CD4-positive, alpha-beta T cell treated with Interleukin-2 at 100 ng/mL for 4 hours (primary cell): ENCODE measurements around the gene TSSC4.

Source experiments
- DNase-seq: peaks from one replicate; pipeline ENCODE4 v3.0.0-alpha.2; 2020; ENCODE audit warnings: low spot score

TSSC4 gene

GRCh38 chr11:2418693-2419360 is 18.3 kb downstream of the TSSC4 start:
- no peak for DNase-seq

- DNase-seq, result peak; percentile 64
Observed at GRCh38 chr11:2419638-2420501, 19.3 kb downstream of the TSSC4 start.

GRCh38 chr11:2420502-2421225 is 20.1 kb downstream of the TSSC4 start:
- DNase-seq, result peak; percentile 61

- DNase-seq, result no peak
Observed at GRCh38 chr11:2421226-2421994, 20.9 kb downstream of the TSSC4 start.

- no peak for DNase-seq
Observed at GRCh38 chr11:2421996-2422395, 21.4 kb downstream of the TSSC4 start.

- no peak for DNase-seq
Observed at GRCh38 chr11:2422461-2423156, 22.1 kb downstream of the TSSC4 start.

- DNase-seq, result no peak
Observed at GRCh38 chr11:2423157-2424025, 22.8 kb downstream of the TSSC4 start.

- DNase-seq, result no peak
Observed at GRCh38 chr11:2424811-2425495, 24.4 kb downstream of the TSSC4 start.

- no peak for DNase-seq
Observed at GRCh38 chr11:2425506-2425905, 25.0 kb downstream of the TSSC4 start.

GRCh38 chr11:2426221-2426620 is 25.7 kb downstream of the TSSC4 start:
- no peak for DNase-seq

GRCh38 chr11:2426826-2427521 is 26.4 kb downstream of the TSSC4 start:
- DNase-seq, result no peak

- DNase-seq, result no peak
Observed at GRCh38 chr11:2427721-2428321, 27.3 kb downstream of the TSSC4 start.

GRCh38 chr11:2428322-2428795 is 27.8 kb downstream of the TSSC4 start:
- DNase-seq, result peak; percentile 87

- no peak for DNase-seq
Observed at GRCh38 chr11:2431395-2431794, 30.8 kb downstream of the TSSC4 start.

- no peak for DNase-seq
Observed at GRCh38 chr11:2432171-2432621, 31.6 kb downstream of the TSSC4 start.

- DNase-seq, result no peak
Observed at GRCh38 chr11:2432628-2433071, 32.1 kb downstream of the TSSC4 start.

- DNase-seq, result no peak
Observed at GRCh38 chr11:2433106-2433925, 32.8 kb downstream of the TSSC4 start.
